ENCODE results near the gene SERBP1.

Gene SERBP1

DNA sequence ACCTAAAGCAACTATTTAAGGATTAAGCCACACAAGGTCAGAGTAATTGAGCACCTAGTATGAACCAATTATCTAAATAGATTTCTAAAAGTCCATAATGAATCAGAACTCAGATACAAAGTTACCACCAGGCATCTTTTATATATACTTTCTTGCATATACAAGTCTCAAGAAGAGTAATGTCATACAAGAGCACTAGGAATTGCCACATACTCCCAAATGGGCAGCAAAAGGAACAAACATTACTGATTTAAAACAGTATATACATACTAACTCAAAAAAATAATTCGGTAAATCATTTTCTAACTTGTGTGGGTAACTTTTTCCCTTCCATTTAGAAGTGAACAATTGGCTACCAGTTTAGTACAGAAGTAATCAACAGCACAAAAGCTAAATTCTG is 22.1 kb downstream of the SERBP1 start:
- DNase-seq (ENCODE audit: low read depth in 1 of 2, low spot score in 1 of 2), result no peak

DNA sequence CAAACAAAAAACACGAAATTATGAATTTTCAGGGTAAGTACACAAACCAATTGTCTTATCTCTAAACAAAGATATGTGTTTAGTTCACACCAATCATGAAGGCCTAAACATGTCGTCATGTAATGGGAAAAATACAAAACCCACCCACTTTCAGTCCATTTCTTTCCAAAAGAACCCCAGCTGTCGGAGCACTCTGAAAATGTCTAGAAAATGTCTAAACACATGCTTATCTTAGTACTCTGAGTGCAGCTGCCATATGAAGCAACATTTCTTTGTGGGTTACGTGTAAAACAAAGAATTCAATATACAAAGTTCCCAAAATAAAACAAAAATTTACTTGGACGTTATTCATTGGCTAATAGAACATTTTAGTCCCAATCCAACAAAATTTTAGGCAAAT is 22.7 kb downstream of the SERBP1 start:
- DNase-seq (ENCODE audit: low read depth in 1 of 2, low spot score in 1 of 2), result no peak

DNA sequence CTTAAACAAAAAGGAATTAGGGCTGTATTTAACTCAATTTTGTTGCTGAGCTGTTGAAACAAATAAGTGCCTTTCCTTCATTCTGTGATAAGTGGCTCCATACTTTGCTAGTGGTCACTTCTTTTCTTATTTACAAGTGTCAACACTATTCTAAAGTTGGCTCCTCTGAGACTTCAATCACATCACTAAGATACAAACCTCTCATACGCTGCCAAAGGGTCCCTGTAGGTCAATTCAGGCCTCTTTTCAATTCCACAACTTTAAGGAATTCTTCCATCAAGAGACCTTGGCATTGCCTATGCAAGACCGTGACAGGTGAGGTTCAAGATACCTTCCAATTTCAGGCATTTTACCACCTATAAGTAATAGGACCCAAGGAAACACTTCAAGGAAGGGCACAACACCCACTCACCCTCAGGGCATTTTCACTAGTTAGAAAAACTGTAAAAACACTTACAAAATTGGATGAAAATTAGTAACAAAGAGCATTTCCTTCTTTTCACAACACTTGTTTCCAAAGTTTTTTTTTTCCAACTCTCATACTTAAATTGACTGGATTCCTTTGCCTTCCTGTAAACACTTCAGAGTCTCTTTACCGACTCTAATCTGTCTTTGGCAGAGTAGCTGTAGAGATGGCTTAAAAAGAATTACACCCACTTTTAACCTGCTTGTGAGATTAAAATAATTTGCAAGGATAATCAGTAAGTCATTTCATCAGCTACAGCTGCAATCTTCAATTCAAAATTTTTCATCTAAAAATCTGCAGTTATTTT is 24.5 kb downstream of the SERBP1 start:
- no peak for DNase-seq (ENCODE audit: low read depth in 1 of 2, low spot score in 1 of 2)

DNA sequence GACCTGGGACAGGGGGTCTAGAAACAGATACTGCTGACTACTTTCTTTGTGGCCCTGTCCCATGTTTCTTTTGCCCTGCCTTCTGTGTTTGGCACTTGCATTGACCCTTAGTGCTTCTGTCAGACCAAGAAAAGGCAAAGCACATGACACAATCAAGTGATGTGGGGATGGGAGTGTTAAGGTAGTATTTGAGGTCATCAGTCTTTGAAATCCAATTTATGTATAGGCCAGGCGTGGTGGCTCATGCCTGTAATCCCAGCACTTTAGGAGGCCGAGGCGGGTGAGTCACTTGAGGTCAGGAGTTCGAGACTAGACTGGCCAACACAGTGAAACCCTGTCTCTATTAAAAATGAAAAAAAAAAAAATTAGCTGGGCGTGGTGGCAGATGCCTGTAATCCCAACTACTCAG is 26.0 kb downstream of the SERBP1 start:
- no peak for DNase-seq (ENCODE audit: low read depth in 1 of 2, low spot score in 1 of 2)

DNA sequence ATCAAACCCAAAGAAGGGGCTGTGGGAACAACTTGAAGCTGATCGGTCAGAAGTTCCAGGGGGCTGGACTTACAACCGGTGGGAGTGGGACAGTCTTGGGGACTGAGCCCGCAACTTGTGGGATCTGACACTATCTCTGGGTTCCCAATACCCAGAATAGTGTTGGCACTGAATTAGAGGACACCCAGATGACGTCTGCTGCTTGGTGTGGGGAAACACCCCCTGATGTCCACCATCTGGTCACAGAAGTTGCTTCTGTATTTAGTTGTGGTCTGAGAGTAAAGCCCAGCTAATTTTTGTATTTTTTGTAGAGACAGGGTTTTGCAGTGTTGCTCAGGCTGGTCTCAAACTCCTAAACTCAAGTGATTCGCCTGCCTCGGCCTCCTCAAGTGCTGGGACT is 28.8 kb downstream of the SERBP1 start:
- DNase-seq (ENCODE audit: low read depth in 1 of 2, low spot score in 1 of 2), result no peak

DNA sequence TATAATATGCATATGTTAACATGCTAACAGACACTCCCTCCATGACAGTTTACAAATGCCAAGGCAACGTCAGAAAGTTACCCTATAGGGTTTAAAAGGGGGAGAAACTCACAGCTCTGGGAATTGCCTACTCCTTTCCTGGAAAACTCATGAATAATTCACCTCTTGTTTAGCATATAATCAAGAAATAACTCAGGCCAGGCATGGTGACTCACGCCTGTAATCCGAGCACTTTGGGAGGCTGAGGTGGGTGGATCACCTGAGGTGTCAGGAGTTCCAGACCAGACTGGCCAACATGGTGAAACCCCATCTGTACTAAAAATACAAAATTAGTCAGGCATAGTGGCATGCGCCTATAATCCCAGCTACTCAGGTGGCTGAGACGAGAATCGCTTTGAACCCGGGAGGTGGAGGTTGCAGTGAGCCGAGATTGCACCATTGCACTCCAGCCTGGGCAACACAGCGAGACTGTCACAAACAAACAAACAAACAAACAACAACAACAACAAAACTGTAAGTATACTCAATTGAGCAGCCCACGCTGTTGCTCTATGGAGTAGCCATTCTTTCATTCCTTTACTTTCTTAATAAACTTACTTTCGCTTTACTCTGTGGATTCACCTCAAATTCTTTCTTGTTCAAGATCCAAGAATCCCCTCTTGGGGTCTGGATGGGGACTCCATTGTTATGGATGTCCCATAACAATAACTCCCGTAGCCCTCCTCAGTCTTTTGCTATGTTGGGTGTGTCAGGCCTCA is 30.0 kb downstream of the SERBP1 start:
- peak in 1 of 2 donors; percentile 22 for DNase-seq (ENCODE audit: low read depth in 1 of 2, low spot score in 1 of 2)

DNA sequence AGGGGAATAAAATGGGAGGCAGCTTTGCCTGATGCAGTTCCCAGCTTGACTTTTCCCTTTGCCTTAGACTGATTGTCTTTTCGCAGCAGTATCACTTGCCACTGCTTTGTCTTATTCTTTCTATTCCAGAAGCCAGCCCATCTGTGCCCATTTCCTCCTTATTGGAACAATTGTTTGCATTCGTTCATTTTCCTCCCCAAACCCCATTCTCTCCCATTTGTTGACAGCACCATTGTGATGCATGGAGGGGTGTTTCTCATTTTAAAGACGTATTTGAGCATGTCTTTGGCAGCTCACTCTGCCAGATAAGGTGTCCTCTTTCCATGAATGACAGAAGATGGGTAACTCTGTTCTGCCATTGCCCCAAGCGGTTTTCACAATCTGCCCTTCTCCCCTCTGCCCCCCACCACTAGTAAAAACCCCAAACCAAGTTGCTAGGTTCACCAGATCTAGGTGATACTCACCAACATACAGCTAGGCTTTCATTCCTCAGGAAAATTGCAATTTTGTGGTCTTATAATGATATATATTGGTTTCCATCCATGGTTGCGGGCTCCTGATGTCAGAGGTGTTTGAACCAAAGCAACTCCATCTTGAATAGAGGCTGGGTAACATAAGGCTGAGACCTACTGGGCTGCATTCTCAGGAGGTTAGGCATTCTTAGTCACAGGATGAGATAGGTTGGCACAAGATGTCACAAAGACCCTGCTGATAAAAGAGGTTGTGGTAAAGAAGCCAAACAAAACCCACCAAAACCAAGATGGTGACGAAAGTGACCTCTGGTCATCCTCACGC is 30.8 kb downstream of the SERBP1 start:
- DNase-seq (ENCODE audit: low read depth in 1 of 2, low spot score in 1 of 2), result no peak

DNA sequence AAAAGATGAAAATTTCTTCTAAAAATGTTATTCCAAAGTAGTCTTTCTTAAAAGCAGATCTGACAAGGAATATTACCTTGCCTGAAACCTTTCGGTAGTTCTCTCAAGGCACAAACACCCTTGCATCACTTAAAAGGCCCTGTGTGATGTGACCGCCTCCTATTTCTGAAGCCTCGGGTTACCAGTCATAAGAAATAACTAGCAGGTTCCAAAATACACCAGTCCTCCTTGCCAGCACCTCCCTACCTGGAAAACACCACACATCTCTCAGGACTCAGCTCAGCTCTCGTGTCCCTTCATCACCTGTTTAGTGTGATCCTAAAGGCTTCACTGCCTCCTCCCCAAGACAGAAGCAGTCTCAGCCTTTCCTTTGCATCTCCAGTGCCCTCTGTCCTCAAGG is 35.7 kb downstream of the SERBP1 start:
- no peak for DNase-seq (ENCODE audit: low read depth in 1 of 2, low spot score in 1 of 2)

DNA sequence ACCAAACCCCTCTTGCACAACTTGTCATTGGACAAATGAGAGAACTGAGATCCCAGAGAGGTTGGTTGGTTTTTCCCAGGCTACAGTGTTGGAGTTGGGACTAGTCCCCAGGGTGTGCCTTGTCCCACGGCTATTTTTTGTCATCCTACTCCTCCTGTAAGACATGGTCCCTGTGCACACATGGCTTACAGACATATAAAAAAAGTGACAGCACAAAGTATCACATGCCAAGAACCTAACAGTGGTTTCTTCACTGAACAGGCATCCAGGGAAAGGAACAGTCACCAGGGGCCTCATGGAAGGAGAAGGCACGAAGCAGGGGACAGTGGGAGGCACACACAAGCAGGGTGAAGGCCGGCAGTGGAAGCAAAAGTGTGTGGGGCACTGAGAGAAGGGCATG is 36.5 kb downstream of the SERBP1 start:
- no peak for DNase-seq (ENCODE audit: low read depth in 1 of 2, low spot score in 1 of 2)

DNA sequence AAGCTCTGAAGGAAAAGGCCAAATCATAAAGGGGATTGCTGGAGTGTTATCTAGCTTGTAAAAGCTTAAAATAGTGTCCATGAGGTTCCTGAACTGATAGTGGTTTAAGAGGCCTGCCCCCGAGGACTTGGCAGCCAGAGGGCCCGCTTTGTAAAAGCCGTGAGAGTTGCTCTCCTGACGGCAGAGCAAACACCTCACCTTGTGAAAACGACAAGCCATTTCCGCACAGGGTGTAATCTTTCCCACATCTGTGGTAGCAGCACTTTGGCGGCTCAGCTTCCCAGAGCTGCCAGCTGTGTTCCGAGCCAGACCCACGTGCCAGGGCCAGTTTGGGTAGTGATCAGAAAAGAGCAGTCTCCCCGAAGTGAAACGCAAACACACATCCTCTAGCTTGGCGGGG is 37.0 kb downstream of the SERBP1 start:
- DNase-seq (ENCODE audit: low read depth in 1 of 2, low spot score in 1 of 2), result no peak

DNA sequence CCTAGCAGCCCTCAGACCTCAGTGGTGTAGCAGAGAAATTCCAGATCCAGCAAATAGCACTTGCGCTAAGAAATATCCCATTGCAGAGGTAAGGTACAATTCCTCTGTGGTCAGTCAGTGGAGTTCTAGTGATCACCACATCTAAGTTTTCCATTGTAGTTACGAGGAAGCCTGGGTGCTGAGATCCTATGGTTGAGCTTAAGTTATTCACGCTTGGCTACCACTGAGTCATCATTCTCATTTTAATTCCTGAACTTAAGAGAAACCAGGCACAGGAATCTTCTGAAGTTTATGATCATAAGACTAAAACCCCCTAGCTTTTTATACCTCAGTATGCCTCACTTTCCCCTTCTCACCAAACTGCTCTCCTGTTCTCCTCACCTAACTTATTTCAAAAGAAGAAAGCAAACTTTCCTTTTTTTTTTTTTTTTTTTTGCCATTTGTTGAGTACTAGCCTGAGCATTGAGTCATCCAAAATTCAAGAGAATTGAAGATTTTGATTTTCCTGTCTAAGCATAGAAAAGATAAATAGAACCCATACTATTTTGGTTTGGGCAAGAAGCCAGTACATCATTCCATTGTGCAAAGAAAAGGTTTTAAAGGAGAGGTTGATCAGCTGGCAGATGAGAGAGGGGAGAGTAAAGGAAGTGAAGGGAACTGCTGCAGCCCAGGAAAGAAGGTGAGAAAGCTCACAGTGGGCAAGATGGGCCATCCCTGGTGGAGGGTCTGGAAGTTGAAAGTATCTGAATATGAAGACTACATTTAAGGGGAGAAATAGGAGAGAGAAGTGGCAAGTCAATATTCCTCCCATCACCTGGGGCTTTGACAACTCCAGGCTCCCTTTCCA is 39.9 kb downstream of the SERBP1 start:
- DNase-seq (ENCODE audit: low read depth in 1 of 2, low spot score in 1 of 2), result no peak

DNA sequence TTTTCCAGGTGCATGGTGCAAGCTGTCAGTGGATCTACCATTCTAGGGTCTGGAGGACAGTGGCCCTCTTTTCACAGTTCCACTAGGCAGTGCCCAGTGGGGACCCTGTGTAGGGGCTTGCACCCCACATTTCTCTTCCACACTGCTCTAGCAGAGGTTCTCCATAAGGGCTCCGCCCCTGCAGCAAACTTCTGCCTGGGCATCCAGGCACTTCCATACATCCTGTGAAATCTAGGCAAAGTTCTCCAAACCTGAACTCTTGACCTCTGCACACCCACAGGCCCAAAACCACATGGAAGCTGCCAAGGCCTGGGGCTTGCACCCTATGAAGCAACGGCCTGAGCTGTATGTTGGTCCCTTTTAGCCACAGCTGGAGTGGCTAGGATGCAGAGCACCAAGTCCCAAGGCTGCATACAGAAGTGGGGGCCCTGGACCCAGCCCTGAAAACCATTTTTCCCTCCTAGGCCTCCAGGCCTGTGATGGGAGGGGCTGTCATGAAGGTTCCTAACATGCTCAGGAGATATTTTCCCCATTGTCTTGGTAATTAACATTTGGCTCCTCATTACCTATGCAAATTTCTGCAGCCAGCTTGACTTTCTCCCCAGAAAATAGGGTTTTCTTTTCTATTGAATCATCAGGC is 46.1 kb downstream of the SERBP1 start:
- DNase-seq (ENCODE audit: low read depth in 1 of 2, low spot score in 1 of 2), result no peak

DNA sequence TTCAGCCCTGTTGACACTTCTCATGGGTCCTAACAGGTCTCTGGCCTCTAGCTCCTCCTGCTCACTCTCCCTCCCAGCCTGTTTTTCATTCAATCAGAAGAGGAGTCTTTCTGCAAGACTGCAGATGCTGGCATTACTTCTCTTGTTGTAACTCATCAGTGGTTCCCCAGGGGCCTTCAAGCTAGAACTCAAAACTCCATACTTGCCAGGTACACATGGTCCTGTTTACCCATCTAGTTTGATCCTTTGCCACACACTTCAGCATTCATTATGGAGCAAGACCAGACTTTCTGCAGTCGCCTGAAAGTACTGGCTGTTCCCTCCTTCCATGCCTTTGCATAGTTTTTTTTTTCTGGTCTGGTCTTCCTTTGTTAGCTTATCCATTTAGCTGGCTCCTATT is 47.9 kb downstream of the SERBP1 start:
- DNase-seq (ENCODE audit: low read depth in 1 of 2, low spot score in 1 of 2), result no peak

DNA sequence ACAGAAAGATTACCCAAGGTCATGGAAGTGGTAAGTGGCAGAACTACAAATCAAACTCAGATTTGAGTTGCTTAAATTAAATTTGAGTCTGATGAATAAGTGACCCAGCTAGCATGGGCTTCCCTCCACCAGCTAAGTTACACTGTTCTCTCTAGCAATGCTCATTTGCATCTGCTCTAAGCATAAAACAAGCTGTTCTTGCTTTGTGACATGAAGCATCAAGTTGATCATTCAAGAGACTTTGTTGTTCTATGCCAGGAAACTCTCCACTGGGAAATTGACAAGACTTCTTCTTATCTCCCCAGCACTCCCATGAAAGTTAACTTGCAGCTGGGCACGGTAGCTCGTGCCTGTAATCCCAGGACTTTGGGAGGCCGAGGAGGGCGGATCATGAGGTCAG is 49.0 kb downstream of the SERBP1 start:
- no peak for DNase-seq (ENCODE audit: low read depth in 1 of 2, low spot score in 1 of 2)

DNA sequence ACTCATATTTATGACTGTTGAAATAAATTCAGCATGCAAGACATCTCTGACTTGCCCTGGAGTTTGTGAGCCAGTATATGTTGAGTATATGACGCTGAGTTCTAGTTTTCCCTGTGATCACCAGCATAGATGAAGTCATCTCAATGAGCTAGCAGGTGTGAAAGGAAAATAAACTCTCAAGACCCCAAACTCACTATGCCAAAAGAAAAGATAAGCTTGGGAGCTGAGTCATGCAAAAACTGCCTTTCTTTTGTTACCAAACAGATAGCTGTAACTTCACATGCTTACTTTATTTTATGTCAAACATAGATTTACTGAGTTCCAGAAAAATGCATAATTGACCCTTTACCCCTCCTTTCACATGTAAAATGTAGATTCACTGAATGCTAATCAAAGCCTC is 52.9 kb downstream of the SERBP1 start:
- DNase-seq (ENCODE audit: low read depth in 1 of 2, low spot score in 1 of 2), result no peak

DNA sequence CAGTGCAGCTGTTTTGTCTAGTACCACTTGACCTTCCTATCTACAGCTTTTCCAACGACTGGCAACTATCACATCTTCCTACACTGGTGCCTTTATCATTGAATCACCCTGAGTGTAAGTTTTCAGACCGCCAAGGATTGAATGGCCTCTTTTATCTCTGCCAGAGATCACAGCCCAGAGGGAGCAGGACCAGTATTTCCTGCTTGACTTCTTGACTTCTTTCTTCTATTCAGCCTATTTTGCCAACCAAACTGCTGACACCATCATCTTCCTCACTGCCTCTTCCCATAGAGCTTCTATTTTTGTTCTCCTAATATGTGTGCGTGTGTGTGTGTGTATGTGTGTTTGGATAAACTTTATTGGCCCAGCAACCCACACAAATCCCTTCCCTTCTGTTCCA is 53.8 kb downstream of the SERBP1 start:
- DNase-seq (ENCODE audit: low read depth in 1 of 2, low spot score in 1 of 2), result no peak

DNA sequence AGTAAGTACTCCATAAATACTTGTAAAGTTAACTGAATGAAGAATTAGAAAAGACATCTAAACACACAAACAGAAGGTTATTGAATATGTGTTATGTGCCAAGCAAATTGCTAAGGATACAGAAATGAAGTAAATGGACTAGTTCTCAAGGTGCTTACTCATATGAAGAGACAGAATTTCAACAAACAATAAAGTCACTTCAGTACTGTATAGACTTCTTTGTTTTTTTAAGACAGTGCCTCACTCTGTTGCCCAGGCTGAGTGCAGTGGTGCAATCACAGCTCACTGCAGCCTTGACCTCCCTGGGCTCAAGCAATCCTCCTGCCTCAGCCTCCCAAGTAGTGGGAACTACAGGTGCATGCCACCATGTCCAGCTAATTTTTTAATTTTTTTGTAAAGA is 57.3 kb downstream of the SERBP1 start:
- no peak for DNase-seq (ENCODE audit: low read depth in 1 of 2, low spot score in 1 of 2)

DNA sequence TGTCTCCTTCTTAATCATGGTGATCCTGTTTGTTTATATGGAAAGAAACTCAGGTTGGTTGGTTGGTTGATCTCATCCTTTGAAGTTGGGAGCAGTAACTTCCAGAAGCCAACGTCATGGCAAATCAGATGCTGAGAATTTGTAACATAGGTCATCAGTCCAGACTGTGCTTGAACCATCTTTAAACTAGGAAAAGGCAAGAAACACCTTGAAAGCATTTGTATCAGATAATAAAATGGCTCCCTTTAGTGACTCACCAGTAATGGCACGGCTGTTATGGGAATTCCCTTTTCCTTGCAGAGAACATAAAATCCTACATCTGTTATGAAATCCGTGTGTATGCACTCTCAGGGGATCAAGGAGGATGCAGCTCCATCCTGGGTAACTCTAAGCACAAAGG is 58.1 kb downstream of the SERBP1 start:
- no peak for DNase-seq (ENCODE audit: low read depth in 1 of 2, low spot score in 1 of 2)

DNA sequence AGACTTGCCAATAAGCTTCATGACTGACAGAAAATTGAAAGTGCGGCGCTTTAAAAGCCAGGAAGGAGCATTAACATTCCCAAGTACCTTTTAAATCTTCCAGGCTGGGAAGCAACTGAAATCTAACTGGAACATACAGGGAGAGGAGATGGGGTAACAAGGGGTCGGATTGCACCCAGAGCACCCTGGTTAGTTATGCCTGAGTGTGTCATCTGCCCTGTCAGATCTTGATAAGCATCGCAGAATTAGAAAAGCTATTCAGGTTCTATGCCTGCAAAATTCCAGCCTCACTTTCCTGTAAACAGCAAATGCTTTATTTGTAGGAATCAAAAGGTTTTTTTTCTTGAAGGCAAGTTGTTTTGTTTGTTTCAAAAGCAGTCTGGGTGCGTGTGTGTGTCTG is 58.5 kb downstream of the SERBP1 start:
- no peak for DNase-seq (ENCODE audit: low read depth in 1 of 2, low spot score in 1 of 2)

DNA sequence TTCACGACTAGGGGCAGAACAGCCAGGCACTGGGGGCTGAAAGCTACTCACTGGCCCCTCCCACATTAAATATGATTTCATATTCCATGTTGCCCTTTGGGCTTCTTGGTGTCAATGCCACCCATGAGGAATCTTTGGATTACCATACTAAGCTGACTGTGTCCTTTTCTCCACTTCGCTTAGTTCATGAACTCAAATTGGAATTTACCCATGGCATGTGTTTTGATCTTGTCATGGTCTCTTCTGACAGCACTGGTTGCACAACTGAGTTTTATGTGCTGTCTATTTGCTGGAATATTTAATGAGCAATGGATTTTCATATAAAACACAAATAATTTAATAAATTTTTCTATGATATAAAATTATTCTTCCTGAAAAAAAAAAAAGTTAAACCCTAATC is 59.2 kb downstream of the SERBP1 start:
- DNase-seq (ENCODE audit: low read depth in 1 of 2, low spot score in 1 of 2), result no peak

All from stimulated activated CD4-positive, alpha-beta T cell treated with anti-CD3 and anti-CD28 coated beads, Interleukin-15, amount 100 ng/mL, for 1 hour (primary cell).